Common myeloid progenitor, CD34-positive (primary cell): Measurements from ENCODE around the gene TSC22D2.

Experiments
- CTCF ChIA-PET: fragments of 350-600 bp; sonication (Branson Sonifier 250); formaldehyde crosslinking; loops from one replicate; lab custom pipeline; 2021; ENCODE audit warnings: antibody characterized with exemption; lab: Charles Lee
- POLR2A ChIA-PET: fragments of 350-600 bp; sonication (Branson Sonifier 250); formaldehyde crosslinking; loops from one replicate; lab custom pipeline; 2021; ENCODE audit warnings: antibody characterized with exemption; lab: Charles Lee
- DNase-seq, 3 donors: peaks; one replicate each; pipeline versions ENCODE4 v3.0.0 to v3.0.0-alpha.2; 2013
- H3K27ac ChIP-seq, 2 experiments: 1 replicate in 1 of 2; 2 replicates in 1 of 2; pipeline ENCODE4 v1.7.0; 2013; ENCODE audit warnings: inconsistent platforms in 2 of 2, low read length in 2 of 2, mild to moderate bottlenecking in 2 of 2, low read depth in 1 of 2, moderate library complexity in 1 of 2; ENCODE audit not compliant: severe bottlenecking in 2 of 2, insufficient read depth in 1 of 2, poor library complexity in 1 of 2
- H3K27me3 ChIP-seq, 5 experiments: replicated peaks in 2 of 5; 1 replicate in 3 of 5; 2 replicates in 2 of 5; pipeline versions ENCODE4 v1.6.1 to v1.7.0; 2013; ENCODE audit warnings: low read length in 4 of 5, mild to moderate bottlenecking in 2 of 5, moderate library complexity in 2 of 5, inconsistent platforms in 1 of 5; ENCODE audit not compliant: insufficient read depth in 5 of 5, control insufficient read depth in 4 of 5
- H3K36me3 ChIP-seq, 4 experiments: 1 replicate in 2 of 4; 2 replicates in 2 of 4; pipeline versions ENCODE4 v1.6.1 to v1.7.0; 2013; ENCODE audit warnings: low read length in 3 of 4, control low read depth in 1 of 4, mild to moderate bottlenecking in 1 of 4; ENCODE audit not compliant: control insufficient read depth in 4 of 4, insufficient read depth in 4 of 4
- H3K4me1 ChIP-seq, 4 experiments: 1 replicate in 3 of 4; 2 replicates in 1 of 4; pipeline versions ENCODE4 v1.6.1 to v1.7.1; 2013; ENCODE audit warnings: low read length in 3 of 4, mild to moderate bottlenecking in 3 of 4, control low read depth in 1 of 4, inconsistent platforms in 1 of 4, moderate library complexity in 1 of 4; ENCODE audit not compliant: control insufficient read depth in 4 of 4, insufficient read depth in 4 of 4; ENCODE audit errors: control extremely low read depth in 1 of 4
- H3K4me3 ChIP-seq, 7 experiments: 1 replicate in 4 of 7; 2 replicates in 3 of 7; pipeline versions ENCODE4 v1.5.1 to v1.7.0; 2013; ENCODE audit warnings: mild to moderate bottlenecking in 7 of 7, low read length in 6 of 7, moderate library complexity in 6 of 7, inconsistent platforms in 2 of 7, low read depth in 2 of 7, control low read depth in 1 of 7; ENCODE audit not compliant: insufficient read depth in 4 of 7, control insufficient read depth in 1 of 7; ENCODE audit errors: extremely low read depth in 1 of 7
- H3K9me3 ChIP-seq, 5 experiments: 1 replicate in 4 of 5; 2 replicates in 1 of 5; pipeline versions ENCODE4 v1.6.1 to v1.7.1; 2013; ENCODE audit warnings: low read length in 4 of 5, mild to moderate bottlenecking in 2 of 5, inconsistent platforms in 1 of 5, low read depth in 1 of 5, moderate library complexity in 1 of 5; ENCODE audit not compliant: control insufficient read depth in 4 of 5, insufficient read depth in 2 of 5; ENCODE audit errors: control extremely low read depth in 1 of 5
- WGBS: methylation state at CpG from one replicate; pipeline ENCODE4 v1.1.5; 2013; ENCODE audit not compliant: insufficient coverage; 5-methylcytosine and 5-hydroxymethylcytosine counted together

TSC22D2 gene

DNA sequence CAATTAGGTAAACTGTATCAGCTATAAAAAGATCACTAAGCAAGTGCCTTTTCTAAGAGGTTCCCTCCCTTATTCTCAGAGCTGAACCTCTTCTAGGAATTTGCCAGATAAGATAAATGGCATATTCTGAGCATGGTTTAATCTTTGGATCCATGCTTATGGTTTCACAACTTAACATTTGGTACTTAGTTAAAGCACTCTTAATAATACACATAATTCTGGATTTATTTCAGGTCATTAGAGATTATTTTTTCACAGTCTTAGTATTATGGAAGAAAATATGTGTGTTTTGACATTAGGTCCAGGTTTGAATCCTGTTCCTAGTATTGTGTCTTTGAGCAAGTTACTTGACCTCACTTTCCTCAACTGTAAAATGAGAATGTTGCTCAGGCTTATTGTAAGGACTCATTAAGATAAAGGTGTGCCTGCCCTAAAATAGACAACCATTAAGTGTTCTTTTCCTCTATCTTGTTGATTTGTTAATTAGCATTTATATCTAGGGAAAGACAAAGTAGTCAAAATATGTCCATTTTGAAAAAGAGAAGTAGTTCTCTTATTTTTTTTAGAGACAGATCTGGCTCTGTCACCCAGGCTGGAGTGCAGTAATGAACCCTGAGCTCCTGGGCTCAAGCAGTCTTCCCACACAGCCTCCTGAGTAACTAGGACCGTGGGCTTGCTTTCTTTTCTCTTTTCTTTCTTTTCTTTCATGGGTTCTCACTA lies 43.4 kb downstream of the TSC22D2 start:
- ChIA-PET CTCF (interaction anchor here (0.7 to 1.2 kb wide), 3 partner anchors 17 to 232 kb away, joined by 3 read pairs; no protein-coding TSS in a partner anchor), POLR2A (interaction anchor here (0.5 to 1.3 kb wide), 2 partner anchors 42 to 266 kb away, joined by 4 to 8 read pairs; no protein-coding TSS in a partner anchor)
- no peaks in the 10 kb centered on the region for H3K27me3 ChIP-seq
- H3K4me3 ChIP-seq, result no peak overlapping the region
- H3K27ac ChIP-seq, result peak overlapping the region in 1 of 2 experiments; percentile 63
- peaks cover 0 to 2% (median under 1%) of the 10 kb centered on the region in 4 experiments for H3K36me3 ChIP-seq
- peaks cover 0 to 16% (median 2%) of the 10 kb centered on the region in 4 experiments for H3K4me1 ChIP-seq
- no peaks in the 10 kb centered on the region for H3K9me3 ChIP-seq
- DNase-seq, result peak in 2 of 3 donors; percentile 15 to 17
- WGBS, result no CpG with 5 or more reads among the region's 1 CpG

GRCh38 chr3:150453353-150453752 lies 45.3 kb downstream of the TSC22D2 start:
- Histone ChIP-seq H3K36me3 (peaks cover 2 to 11% (median 5%) of the 10 kb centered on the region in 4 experiments), H3K4me1 (peaks cover 0 to 16% (median 2%) of the 10 kb centered on the region in 4 experiments), H3K27me3 (no peaks in the 10 kb centered on the region), H3K4me3 (no peak overlapping the region), H3K27ac (no peak overlapping the region), H3K9me3 (no peaks in the 10 kb centered on the region)
- POLR2A ChIA-PET, result no interaction called here
- no peak for DNase-seq
- 94% methylated on average over 3 of the region's 4 CpGs for WGBS
- CTCF ChIA-PET, result interaction anchor here (1.0 kb wide), 1 partner anchor 8 kb away, joined by 3 read pairs; no protein-coding TSS in a partner anchor

DNA sequence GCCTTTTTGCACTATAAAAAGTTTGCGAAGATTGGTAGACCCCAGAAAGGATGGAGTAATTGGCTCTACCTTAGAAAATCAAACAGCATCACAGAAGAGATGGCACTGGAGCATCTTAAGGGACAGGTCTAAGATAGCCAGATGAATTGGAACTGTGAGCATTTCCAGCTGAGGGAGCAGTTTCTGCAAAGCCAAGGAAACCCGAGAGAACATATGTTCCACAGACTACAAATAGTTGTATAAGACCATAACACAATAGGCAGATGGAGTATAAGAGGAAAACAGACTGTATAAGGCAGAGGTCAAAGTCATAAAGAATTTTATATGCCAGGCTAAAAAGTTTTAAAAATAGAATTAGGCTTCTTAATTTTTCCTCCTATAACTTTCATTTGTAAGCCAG lies 46.0 kb downstream of the TSC22D2 start:
- ChIA-PET CTCF (interaction anchor here (1.0 kb wide), 1 partner anchor 16 kb away, joined by 3 read pairs; no protein-coding TSS in a partner anchor), POLR2A (no interaction called here)
- H3K36me3 ChIP-seq, result peaks cover 4 to 18% (median 9%) of the 10 kb centered on the region in 4 experiments
- H3K9me3 ChIP-seq, result no peaks in the 10 kb centered on the region
- no peak for DNase-seq
- WGBS, result no CpG with 5 or more reads among the region's 2 CpGs
- H3K27ac ChIP-seq, result no peak overlapping the region
- peaks cover 0 to 16% (median 2%) of the 10 kb centered on the region in 4 experiments for H3K4me1 ChIP-seq
- no peaks in the 10 kb centered on the region for H3K27me3 ChIP-seq
- no peak overlapping the region for H3K4me3 ChIP-seq

- H3K27ac ChIP-seq, result no peak overlapping the region
- no CpG with 5 or more reads among the region's 1 CpG for WGBS
- DNase-seq, result no peak
- H3K4me1 ChIP-seq, result peaks cover 0 to 16% (median 2%) of the 10 kb centered on the region in 4 experiments
- no peaks in the 10 kb centered on the region for H3K9me3 ChIP-seq
- POLR2A ChIA-PET, result no interaction called here
- H3K4me3 ChIP-seq, result no peak overlapping the region
- peaks cover 4 to 20% (median 9%) of the 10 kb centered on the region in 4 experiments for H3K36me3 ChIP-seq
- CTCF ChIA-PET, result interaction anchor here (1.0 kb wide), 1 partner anchor 15 kb away, joined by 3 read pairs; no protein-coding TSS in a partner anchor
- no peaks in the 10 kb centered on the region for H3K27me3 ChIP-seq
These were observed 46.5 kb downstream of the TSC22D2 start for GRCh38 chr3:150454622-150455021.

- peaks cover 0 to 15% (median 2%) of the 10 kb centered on the region in 4 experiments for H3K4me1 ChIP-seq
- WGBS, result 100% methylated on average over 1 of the region's 1 CpG
- H3K4me3 ChIP-seq, result no peak overlapping the region
- no peaks in the 10 kb centered on the region for H3K9me3 ChIP-seq
- H3K27ac ChIP-seq, result no peak overlapping the region
- ChIA-PET CTCF (no interaction called here), POLR2A (no interaction called here)
- H3K27me3 ChIP-seq, result no peaks in the 10 kb centered on the region
- peaks cover 4 to 20% (median 9%) of the 10 kb centered on the region in 4 experiments for H3K36me3 ChIP-seq
- no peak for DNase-seq
These were observed 47.2 kb downstream of the TSC22D2 start for GRCh38 chr3:150455341-150455740.

DNA sequence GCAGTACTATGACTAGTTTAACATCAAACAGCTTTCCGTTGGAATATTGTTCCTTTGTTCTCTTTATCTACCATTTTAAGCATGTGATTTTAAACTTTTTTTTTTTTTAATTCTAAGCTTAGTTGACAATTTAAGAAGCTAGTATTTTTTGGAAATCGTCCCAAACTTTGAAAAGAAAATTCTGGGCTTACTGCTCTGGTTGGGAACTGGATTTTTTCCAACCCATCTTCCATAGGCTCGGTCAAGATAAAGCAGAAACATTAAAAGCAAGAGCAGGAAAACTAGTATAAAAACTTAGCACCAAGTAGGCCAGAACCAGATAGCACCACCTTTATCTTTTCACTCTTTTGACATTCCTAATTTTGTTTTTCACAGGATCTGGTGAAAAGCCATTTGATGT lies 49.9 kb downstream of the TSC22D2 start:
- ChIA-PET CTCF (interaction anchor here (1.0 to 1.6 kb wide), 2 partner anchors 41 to 49 kb away, joined by 3 read pairs; no protein-coding TSS in a partner anchor), POLR2A (no interaction called here)
- no peaks in the 10 kb centered on the region for H3K27me3 ChIP-seq
- peaks cover 3 to 20% (median 9%) of the 10 kb centered on the region in 4 experiments for H3K36me3 ChIP-seq
- no peaks in the 10 kb centered on the region for H3K4me1 ChIP-seq
- DNase-seq, result no peak
- no peak overlapping the region for H3K4me3 ChIP-seq
- no peak overlapping the region for H3K27ac ChIP-seq
- 100% methylated on average over 1 of the region's 3 CpGs for WGBS
- no peaks in the 10 kb centered on the region for H3K9me3 ChIP-seq

DNA sequence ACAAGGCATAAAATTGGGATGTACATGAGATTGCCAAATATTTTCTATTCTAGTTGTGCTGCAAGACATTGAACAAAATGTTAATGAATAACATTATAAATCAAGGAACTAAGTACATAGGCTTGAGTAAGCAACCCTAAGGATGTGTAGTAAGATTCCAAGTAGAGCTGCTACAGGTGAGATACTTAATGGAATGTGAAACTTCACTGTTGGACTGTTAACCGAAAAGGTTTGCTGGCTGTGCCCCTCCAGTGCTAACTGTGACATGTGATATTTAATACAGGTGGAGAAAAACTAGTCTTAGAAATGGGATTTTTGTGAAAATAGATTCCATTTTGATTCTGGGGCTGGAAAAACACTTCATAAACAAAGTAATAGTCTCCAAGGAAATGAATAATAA lies 52.4 kb downstream of the TSC22D2 start:
- 100% methylated on average over 1 of the region's 1 CpG for WGBS
- no peaks in the 10 kb centered on the region for H3K9me3 ChIP-seq
- ChIA-PET POLR2A (no interaction called here), CTCF (interaction anchor here (1.3 kb wide), 1 partner anchor 10 kb away, joined by 3 read pairs; no protein-coding TSS in a partner anchor)
- no peak overlapping the region for H3K4me3 ChIP-seq
- no peaks in the 10 kb centered on the region for H3K27me3 ChIP-seq
- peaks cover 3 to 20% (median 9%) of the 10 kb centered on the region in 4 experiments for H3K36me3 ChIP-seq
- no peak for DNase-seq
- no peaks in the 10 kb centered on the region for H3K4me1 ChIP-seq
- no peak overlapping the region for H3K27ac ChIP-seq
